ENCODE measurements around the gene CHRNA1.

CHRNA1 gene

GRCh38 chr2:174787487-174788205, 23.4 kb upstream of the CHRNA1 start:
- no peak for TF ChIP-seq CTCF (IDR thresholded peaks at IDR 0.05; ENCODE audit: insufficient read depth, low read length, poor library complexity, severe bottlenecking)
- no peaks in the 10 kb centered on the region; the same call in none of the 2 replicates for H3K27me3 ChIP-seq (replicated peaks; ENCODE audit: control insufficient read depth, insufficient read depth, low read length)
- DNase-seq (ENCODE audit: extremely low read depth, insufficient read length): no peak
- H3K4me3 ChIP-seq (replicated peaks; ENCODE audit: low read depth, low read length): no peak overlapping the region
- H3K36me3 ChIP-seq (ENCODE audit: control insufficient read depth, insufficient read depth, low read length): no peaks in the 10 kb centered on the region

GRCh38 chr2:174786066-174786725, 21.9 kb upstream of the CHRNA1 start:
- H3K27me3 ChIP-seq (replicated peaks; ENCODE audit: control insufficient read depth, insufficient read depth, low read length): peaks cover 1% of the 10 kb centered on the region

GRCh38 chr2:174785481-174785880, 21.2 kb upstream of the CHRNA1 start:
- Histone ChIP-seq H3K27me3 (replicated peaks; ENCODE audit: control insufficient read depth, insufficient read depth, low read length) (peaks cover 1% of the 10 kb centered on the region; the same call in 1 of the 2 replicates), H3K4me3 (replicated peaks; ENCODE audit: low read depth, low read length) (no peak overlapping the region), H3K36me3 (ENCODE audit: control insufficient read depth, insufficient read depth, low read length) (no peaks in the 10 kb centered on the region)
- TF ChIP-seq CTCF (IDR thresholded peaks at IDR 0.05; ENCODE audit: insufficient read depth, low read length, poor library complexity, severe bottlenecking): no peak
- DNase-seq (ENCODE audit: extremely low read depth, insufficient read length): no peak

More at GRCh38 chr2:174786066-174786725, 21.9 kb upstream of the CHRNA1 start:
- DNase-seq (ENCODE audit: extremely low read depth, insufficient read length): no peak
- H3K4me3 ChIP-seq (replicated peaks; ENCODE audit: low read depth, low read length): no peak overlapping the region
- no peak for TF ChIP-seq CTCF (IDR thresholded peaks at IDR 0.05; ENCODE audit: insufficient read depth, low read length, poor library complexity, severe bottlenecking)
- no peaks in the 10 kb centered on the region for H3K36me3 ChIP-seq (ENCODE audit: control insufficient read depth, insufficient read depth, low read length)

GRCh38 chr2:174784909-174785308, 20.6 kb upstream of the CHRNA1 start:
- H3K36me3 ChIP-seq (ENCODE audit: control insufficient read depth, insufficient read depth, low read length): no peaks in the 10 kb centered on the region
- peaks cover 1% of the 10 kb centered on the region; the same call in 1 of the 2 replicates for H3K27me3 ChIP-seq (replicated peaks; ENCODE audit: control insufficient read depth, insufficient read depth, low read length)
- DNase-seq (ENCODE audit: extremely low read depth, insufficient read length): no peak
- H3K4me3 ChIP-seq (replicated peaks; ENCODE audit: low read depth, low read length): no peak overlapping the region
- no peak for TF ChIP-seq CTCF (IDR thresholded peaks at IDR 0.05; ENCODE audit: insufficient read depth, low read length, poor library complexity, severe bottlenecking)

DNA sequence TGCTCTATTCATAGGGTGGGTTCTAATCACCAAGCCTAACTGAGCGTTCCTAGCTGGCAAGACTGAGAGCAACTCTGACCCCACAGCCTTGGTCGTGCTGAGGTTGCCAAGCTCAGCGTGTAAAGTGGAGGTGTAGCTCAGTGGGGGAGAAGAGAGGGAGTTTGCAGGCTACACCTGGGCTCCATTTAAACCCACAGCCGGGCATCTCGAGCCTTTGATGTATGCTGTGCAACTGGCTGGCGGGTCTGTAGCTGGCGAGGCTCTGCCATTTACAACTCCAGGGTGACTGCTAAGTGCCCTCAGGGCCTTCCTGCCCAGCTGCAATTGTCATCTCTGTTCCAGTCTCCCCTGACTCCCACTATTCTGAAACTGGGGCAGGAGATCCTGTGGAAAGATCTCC, 20.0 kb upstream of the CHRNA1 start:
- TF ChIP-seq CTCF (IDR thresholded peaks at IDR 0.05; ENCODE audit: insufficient read depth, low read length, poor library complexity, severe bottlenecking): no peak
- no peak for DNase-seq (ENCODE audit: extremely low read depth, insufficient read length)
- Histone ChIP-seq H3K36me3 (ENCODE audit: control insufficient read depth, insufficient read depth, low read length) (no peaks in the 10 kb centered on the region), H3K27me3 (replicated peaks; ENCODE audit: control insufficient read depth, insufficient read depth, low read length) (peaks cover 1% of the 10 kb centered on the region; the same call in 1 of the 2 replicates), H3K4me3 (replicated peaks; ENCODE audit: low read depth, low read length) (no peak overlapping the region)

Measured in GM06990 (cell line).